ENCODE data around the gene NECAB3.

- no peak for TF ChIP-seq YY1 (IDR thresholded peaks at IDR 0.05; ENCODE audit: insufficient read depth, insufficient read length)
- no peak for TF ChIP-seq ZNF274 (IDR thresholded peaks at IDR 0.05; ENCODE audit: low read depth, low read length)
- no peak for TF ChIP-seq SUZ12 (IDR thresholded peaks at IDR 0.05; ENCODE audit: extremely low read depth, insufficient read depth, insufficient read length)
Observed at GRCh38 chr20:33686984-33687366, 12.7 kb upstream of the NECAB3 start.
